GM19455 (cell line): ENCODE results near the gene PDHX.

Source experiments
- ATAC-seq: cut with Tn5 transposase; IDR thresholded peaks from one replicate; pipeline ENCODE4 v1.9.1; 2021; ENCODE audit not compliant: unreplicated experiment

Gene PDHX

GRCh38 chr11:34988294-34989255, 72.2 kb downstream of the PDHX start:
- ATAC-seq = peak; percentile 82

- ATAC-seq = no peak
Measured at GRCh38 chr11:34990916-34991315, 74.5 kb downstream of the PDHX start.

- ATAC-seq = no peak
Measured at GRCh38 chr11:34994854-34995253, 78.4 kb downstream of the PDHX start.

- no peak for ATAC-seq
Measured at GRCh38 chr11:34996958-34997357, 80.5 kb downstream of the PDHX start.

GRCh38 chr11:34997952-34998528, 81.6 kb downstream of the PDHX start:
- ATAC-seq = no peak

GRCh38 chr11:34999453-34999852, 83.0 kb downstream of the PDHX start:
- ATAC-seq = no peak

GRCh38 chr11:35003186-35003585, 86.8 kb downstream of the PDHX start:
- no peak for ATAC-seq

GRCh38 chr11:35003658-35004057, 87.2 kb downstream of the PDHX start:
- no peak for ATAC-seq

GRCh38 chr11:35005141-35005780, 88.8 kb downstream of the PDHX start:
- ATAC-seq = no peak

- peak; percentile 88 for ATAC-seq
Measured at GRCh38 chr11:35006389-35007128, 90.1 kb downstream of the PDHX start.

GRCh38 chr11:35007277-35007676, 90.9 kb downstream of the PDHX start:
- peak; percentile 44 for ATAC-seq

GRCh38 chr11:35009191-35009943, 92.9 kb downstream of the PDHX start:
- no peak for ATAC-seq

GRCh38 chr11:35009944-35010342, 93.5 kb downstream of the PDHX start:
- ATAC-seq = no peak

GRCh38 chr11:35010654-35011053, 94.2 kb downstream of the PDHX start:
- no peak for ATAC-seq

- no peak for ATAC-seq
Measured at GRCh38 chr11:35011389-35011788, 95.0 kb downstream of the PDHX start.

- peak; percentile 2 for ATAC-seq
Measured at GRCh38 chr11:35011944-35012343, 95.5 kb downstream of the PDHX start.

GRCh38 chr11:35012467-35013191, 96.2 kb downstream of the PDHX start:
- peak; percentile 66 for ATAC-seq

GRCh38 chr11:35013514-35014233, 97.3 kb downstream of the PDHX start:
- no peak for ATAC-seq

GRCh38 chr11:35014346-35014745, 97.9 kb downstream of the PDHX start:
- no peak for ATAC-seq
